ENCODE data around the gene TUBB2B. TPM values are rescaled to one million over a fixed set of nuclear protein-coding genes. Genes with fewer than 3 reads are reported as not detected.
"Not testable (repeated sequence)": the region's sequence is repeated elsewhere in the genome, so short reads cannot be mapped to it uniquely, and the experiment has no call there.

Gene TUBB2B
- total RNA-seq, 1 donor from 2014 or later, result 6.9 TPM

GRCh38 chr6:3193102-3193849 lies 34.2 kb downstream of the TUBB2B start:
- no peak overlapping the region for H3K4me3 ChIP-seq
- H3K9me3 ChIP-seq, result no peaks in the 10 kb centered on the region
- H3K27me3 ChIP-seq, result no peaks in the 10 kb centered on the region
- H3K4me1 ChIP-seq, result no peaks in the 10 kb centered on the region
- TF ChIP-seq POLR2AphosphoS5 (IDR thresholded peaks at IDR 0.05; ENCODE audit: insufficient read depth in 1 of 2, low read depth in 1 of 2) (no peak), POLR2A (IDR thresholded peaks at IDR 0.05) (no peak)
- TF ChIP-seq, protein P1, sequence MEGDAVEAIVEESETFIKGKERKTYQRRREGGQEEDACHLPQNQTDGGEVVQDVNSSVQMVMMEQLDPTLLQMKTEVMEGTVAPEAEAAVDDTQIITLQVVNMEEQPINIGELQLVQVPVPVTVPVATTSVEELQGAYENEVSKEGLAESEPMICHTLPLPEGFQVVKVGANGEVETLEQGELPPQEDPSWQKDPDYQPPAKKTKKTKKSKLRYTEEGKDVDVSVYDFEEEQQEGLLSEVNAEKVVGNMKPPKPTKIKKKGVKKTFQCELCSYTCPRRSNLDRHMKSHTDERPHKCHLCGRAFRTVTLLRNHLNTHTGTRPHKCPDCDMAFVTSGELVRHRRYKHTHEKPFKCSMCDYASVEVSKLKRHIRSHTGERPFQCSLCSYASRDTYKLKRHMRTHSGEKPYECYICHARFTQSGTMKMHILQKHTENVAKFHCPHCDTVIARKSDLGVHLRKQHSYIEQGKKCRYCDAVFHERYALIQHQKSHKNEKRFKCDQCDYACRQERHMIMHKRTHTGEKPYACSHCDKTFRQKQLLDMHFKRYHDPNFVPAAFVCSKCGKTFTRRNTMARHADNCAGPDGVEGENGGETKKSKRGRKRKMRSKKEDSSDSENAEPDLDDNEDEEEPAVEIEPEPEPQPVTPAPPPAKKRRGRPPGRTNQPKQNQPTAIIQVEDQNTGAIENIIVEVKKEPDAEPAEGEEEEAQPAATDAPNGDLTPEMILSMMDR (IDR thresholded peaks at IDR 0.05), result no peak
- intact Hi-C loops (cut with DNase I), result no loop called here
- H3K27ac ChIP-seq, result no peak overlapping the region
- no peak for DNase-seq (ENCODE audit: extremely low spot score in 2 of 2)
- no peaks in the 10 kb centered on the region for H3K36me3 ChIP-seq

DNA sequence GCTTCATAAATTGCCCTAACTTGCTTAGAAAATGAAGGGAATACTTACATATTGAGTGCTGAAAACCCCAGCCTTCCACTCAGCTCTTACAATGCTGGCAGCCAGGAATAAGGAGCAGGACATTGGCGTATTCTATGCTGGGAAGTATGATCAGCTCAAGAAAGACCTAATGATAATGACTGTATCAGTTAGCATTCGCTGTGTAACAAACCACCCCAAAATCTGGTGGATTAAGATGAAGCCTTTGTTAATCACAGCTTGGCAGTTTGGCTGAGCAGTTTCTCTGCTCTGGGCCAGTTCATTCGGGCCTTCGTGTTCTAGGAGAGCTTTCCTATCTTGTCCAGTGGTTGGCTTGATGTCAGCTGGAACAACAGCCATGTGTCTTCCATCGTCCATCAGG lies 36.7 kb downstream of the TUBB2B start:
- H3K36me3 ChIP-seq, result no peaks in the 10 kb centered on the region
- H3K27me3 ChIP-seq, result no peaks in the 10 kb centered on the region
- no peaks in the 10 kb centered on the region for H3K4me1 ChIP-seq
- TF ChIP-seq, protein P1 (IDR thresholded peaks at IDR 0.05), result no peak
- H3K27ac ChIP-seq, result no peak overlapping the region
- DNase-seq (ENCODE audit: extremely low spot score in 2 of 2), result no peak
- intact Hi-C loops (cut with DNase I), result no loop called here
- H3K9me3 ChIP-seq, result no peaks in the 10 kb centered on the region
- H3K4me3 ChIP-seq, result no peak overlapping the region

DNA sequence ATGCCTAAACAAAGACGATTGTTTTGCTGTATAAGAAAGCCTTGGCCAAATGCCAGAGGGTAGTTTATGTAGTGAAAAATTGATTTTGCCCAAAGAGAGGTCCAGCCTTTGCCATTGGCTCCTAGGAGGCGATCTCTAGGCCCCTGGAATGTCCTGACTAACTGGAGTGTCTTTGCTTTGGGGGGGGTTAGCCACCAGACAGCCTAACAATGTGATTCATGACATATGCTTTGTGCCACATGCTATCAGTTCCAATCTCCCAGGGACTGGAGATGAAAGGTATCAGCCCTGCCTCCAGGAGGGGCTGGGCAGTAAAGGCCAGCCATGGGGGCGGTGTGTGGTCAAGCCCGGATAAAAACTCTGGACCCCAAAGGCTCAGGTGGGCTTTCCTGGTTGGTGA lies 37.4 kb downstream of the TUBB2B start:
- Histone ChIP-seq H3K27ac (no peak overlapping the region), H3K36me3 (no peaks in the 10 kb centered on the region), H3K27me3 (no peaks in the 10 kb centered on the region), H3K4me1 (no peaks in the 10 kb centered on the region), H3K9me3 (no peaks in the 10 kb centered on the region), H3K4me3 (no peak overlapping the region)
- TF ChIP-seq POLR2AphosphoS5 (IDR thresholded peaks at IDR 0.05; ENCODE audit: insufficient read depth in 1 of 2, low read depth in 1 of 2) (no peak), POLR2A (IDR thresholded peaks at IDR 0.05) (no peak)
- TF ChIP-seq, protein P1 (IDR thresholded peaks at IDR 0.05), result no peak
- DNase-seq (ENCODE audit: extremely low spot score in 2 of 2), result no peak
- intact Hi-C loops (cut with DNase I), result no loop called here

DNA sequence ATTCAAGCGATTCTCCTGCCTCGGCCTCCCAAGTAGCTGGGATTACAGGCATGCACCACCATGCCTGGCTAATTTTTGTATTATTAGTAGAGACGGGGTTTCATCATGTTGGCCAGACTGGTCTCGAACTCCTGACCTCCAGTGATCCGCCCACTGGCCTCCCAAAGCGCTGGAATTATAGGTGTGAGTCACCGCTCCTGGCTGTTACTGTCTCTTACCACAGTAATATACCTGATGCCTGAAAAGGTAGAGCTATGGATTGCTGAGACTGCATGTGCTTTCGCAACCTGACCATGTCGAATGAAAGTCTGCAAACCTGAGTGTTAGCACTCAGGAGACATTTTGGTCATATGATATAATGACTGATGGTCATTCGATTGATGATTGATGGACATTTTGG lies 38.3 kb downstream of the TUBB2B start:
- DNase-seq (ENCODE audit: extremely low spot score in 2 of 2); H3K36me3 ChIP-seq; H3K4me1 ChIP-seq; H3K27me3 ChIP-seq; H3K9me3 ChIP-seq; intact Hi-C loops (cut with DNase I); H3K4me3 ChIP-seq; H3K27ac ChIP-seq: not testable (repeated sequence)

DNA sequence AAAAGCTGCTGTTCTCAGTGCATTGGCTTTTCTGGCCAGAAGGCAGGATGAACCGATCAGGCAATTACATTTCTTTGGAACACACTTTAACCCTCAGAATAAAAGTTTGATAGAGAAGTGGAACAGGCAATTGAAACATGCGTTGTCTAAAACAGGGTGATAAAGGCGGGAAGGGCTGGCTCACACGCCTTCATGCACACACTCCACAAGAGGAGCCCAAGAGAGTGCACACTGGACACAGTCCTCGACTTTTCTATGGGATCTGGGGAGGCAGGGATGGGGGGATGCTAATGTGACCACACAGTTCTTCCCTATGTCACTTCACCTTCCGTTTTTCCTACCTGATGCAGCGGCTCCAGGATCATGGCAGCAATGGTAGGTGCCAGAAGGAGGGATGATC lies 39.2 kb downstream of the TUBB2B start:
- no peaks in the 10 kb centered on the region for H3K9me3 ChIP-seq

More for the DNA sequence above, 39.2 kb downstream of the TUBB2B start:
- H3K27me3 ChIP-seq, result no peaks in the 10 kb centered on the region
- H3K36me3 ChIP-seq, result no peaks in the 10 kb centered on the region
- DNase-seq (ENCODE audit: extremely low spot score in 2 of 2), result no peak
- no peaks in the 10 kb centered on the region for H3K4me1 ChIP-seq
- no peak overlapping the region for H3K27ac ChIP-seq
- intact Hi-C loops (cut with DNase I), result no loop called here
- no peak overlapping the region for H3K4me3 ChIP-seq
- TF ChIP-seq POLR2AphosphoS5 (IDR thresholded peaks at IDR 0.05; ENCODE audit: insufficient read depth in 1 of 2, low read depth in 1 of 2), result no peak
- TF ChIP-seq, protein P1 (IDR thresholded peaks at IDR 0.05), result no peak
- no peak for TF ChIP-seq POLR2A (IDR thresholded peaks at IDR 0.05)

Measured in vagina (tissue), 2 donors.